ENCODE data around the gene RASA4.
"Not testable (repeated sequence)": the region's sequence is repeated elsewhere in the genome, so short reads cannot be mapped to it uniquely, and the experiment has no call there.

GRCh38 chr7:102638848-102639247, 22.3 kb upstream of the RASA4 start:
- TF ChIP-seq POLR2A (IDR thresholded peaks at IDR 0.05; ENCODE audit: low read depth, low read length); POLR2AphosphoS5 (IDR thresholded peaks at IDR 0.05; ENCODE audit: low read depth, low read length); TAF1 (IDR thresholded peaks at IDR 0.05; ENCODE audit: borderline replicate concordance, low read depth, low read length): not testable (repeated sequence)
